PC-9 (cell line): ENCODE measurements around the gene UBE3C.
A peak's percentile ranks its signal among the peaks of the same experiment; 100 is the strongest.

Experiments used
- CTCF ChIP-seq: fragments of 200-600 bp; sonication (generic); conservative IDR thresholded peaks from 2 replicates; pipeline ENCODE4 v1.6.1; 2017; ENCODE audit warnings: mixed run types, antibody characterized with exemption, mild to moderate bottlenecking, moderate library complexity
- EZH2 ChIP-seq: fragments of 200-600 bp; sonication (generic); IDR thresholded peaks from 2 replicates; pipeline ENCODE4 v1.8.0; 2017; ENCODE audit warnings: antibody characterized with exemption, low read depth

- TF ChIP-seq CTCF (peak; percentile 97), EZH2 (no peak)
Observed at GRCh38 chr7:157273208-157274093, 134.7 kb downstream of the UBE3C start.
